SU-DHL-6 (cell line): ENCODE results near the gene OS9.

Experiments
- H2AFZ ChIP-seq: fragments of 200-600 bp; sonication (generic); 2 replicates; pipeline ENCODE4 v1.6.1; 2014; ENCODE audit warnings: low read depth, mild to moderate bottlenecking, moderate library complexity, mixed read lengths, antibody characterized with exemption, low read length; ENCODE audit not compliant: severe bottlenecking
- H3F3A ChIP-seq: fragments of 200-600 bp; shearing (Covaris generic); 2 replicates; pipeline ENCODE4 v1.6.0; 2016; ENCODE audit warnings: antibody characterized with exemption, mild to moderate bottlenecking; ENCODE audit not compliant: insufficient read depth
- H3K27ac ChIP-seq: fragments of 200-600 bp; sonication (generic); 2 replicates; pipeline ENCODE4 v1.5.1; 2016; ENCODE audit warnings: low read depth, mild to moderate bottlenecking, low read length, moderate library complexity, mixed read lengths
- H3K27me3 ChIP-seq: fragments of 200-600 bp; sonication (generic), shearing (Covaris generic); 2 replicates; pipeline ENCODE4 v1.6.0; 2014; ENCODE audit warnings: mild to moderate bottlenecking, low read length
- H3K36me3 ChIP-seq: fragments of 200-600 bp; sonication (generic); 2 replicates; pipeline ENCODE4 v1.6.1; 2014; ENCODE audit warnings: mild to moderate bottlenecking, low read length, mixed read lengths
- H3K4me2 ChIP-seq: fragments of 300-600, 200-600 bp; shearing (Covaris generic), sonication (generic); 2 replicates; pipeline ENCODE4 v1.6.0; 2014; ENCODE audit warnings: low read length, low read depth, mild to moderate bottlenecking; ENCODE audit not compliant: poor library complexity, severe bottlenecking
- H3K4me3 ChIP-seq: fragments of 200-600 bp; sonication (generic); 2 replicates; pipeline ENCODE4 v1.5.1; 2014; ENCODE audit warnings: antibody characterized with exemption, low read length, mild to moderate bottlenecking, mixed read lengths; ENCODE audit not compliant: insufficient read depth, poor library complexity, severe bottlenecking
- H3K79me2 ChIP-seq: fragments of 200-600 bp; sonication (generic); 2 replicates; pipeline ENCODE4 v1.6.1; 2014; ENCODE audit warnings: mild to moderate bottlenecking, low read length, moderate library complexity; ENCODE audit not compliant: insufficient read depth
- H3K9ac ChIP-seq: fragments of 200-600 bp; sonication (generic); 2 replicates; pipeline ENCODE4 v1.7.0; 2014; ENCODE audit warnings: mild to moderate bottlenecking, low read length
- H3K9me2 ChIP-seq: fragments of 200-600 bp; sonication (generic); replicated peaks from 2 replicates; pipeline ENCODE4 v1.6.1; 2014; ENCODE audit warnings: low read length; ENCODE audit not compliant: insufficient read depth
- H3K9me3 ChIP-seq: fragments of 200-600 bp; sonication (generic); 2 replicates; pipeline ENCODE4 v1.6.1; 2014; ENCODE audit warnings: low read length, mixed read lengths; ENCODE audit not compliant: insufficient read depth
- H4K20me1 ChIP-seq: fragments of 200-600 bp; sonication (generic); 2 replicates; pipeline ENCODE4 v1.6.1; 2014; ENCODE audit warnings: low read depth, mild to moderate bottlenecking, antibody characterized with exemption, low read length, moderate library complexity, mixed read lengths
- EZH2phosphoT487 ChIP-seq: fragments of 200-600 bp; sonication (generic), shearing (Covaris generic); conservative IDR thresholded peaks from 2 replicates; pipeline ENCODE4 v1.6.1; 2018; ENCODE audit warnings: mild to moderate bottlenecking, antibody characterized with exemption, low read length, moderate library complexity, mixed read lengths
- TF ChIP-seq, protein P1 (sequence below): fragments of 200-600 bp; sonication (generic); IDR thresholded peaks from one replicate; pipeline ENCODE4 v1.5.1; 2017; ENCODE audit warnings: antibody characterized with exemption, mild to moderate bottlenecking, low read length, moderate library complexity; ENCODE audit not compliant: insufficient read depth, poor library complexity, severe bottlenecking

The OS9 gene

DNA sequence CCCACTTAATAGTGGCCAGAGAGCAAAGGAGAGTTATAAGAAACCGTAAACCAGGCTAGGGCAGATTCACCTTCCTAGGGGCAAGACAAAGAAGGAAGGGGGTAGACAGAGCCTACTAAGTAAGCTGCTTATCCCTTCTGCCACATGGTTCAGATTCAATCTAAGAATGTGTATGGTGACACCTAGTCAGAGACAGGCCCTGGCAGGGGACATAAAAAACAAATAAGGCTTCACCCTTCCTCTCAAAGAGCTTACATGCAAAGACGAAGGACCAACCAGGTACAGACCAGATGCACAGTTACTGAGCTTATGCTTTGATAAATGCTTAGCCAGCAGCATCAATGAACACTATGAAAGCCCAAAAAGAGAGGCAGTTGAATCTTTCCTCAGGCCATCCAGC is 68.5 kb downstream of the OS9 start:
- Histone ChIP-seq H3F3A (no peaks in the 10 kb centered on the region), H3K9me2 (no peaks in the 10 kb centered on the region), H3K36me3 (no peaks in the 10 kb centered on the region), H4K20me1 (peaks cover 8% of the 10 kb centered on the region), H3K79me2 (no peaks in the 10 kb centered on the region), H3K9me3 (no peaks in the 10 kb centered on the region), H3K27me3 (no peaks in the 10 kb centered on the region), H3K27ac (no peak overlapping the region), H3K9ac (no peak overlapping the region), H3K4me2 (no peak overlapping the region), H3K4me3 (no peak overlapping the region), H2AFZ (no peak overlapping the region)
- TF ChIP-seq, protein P1, sequence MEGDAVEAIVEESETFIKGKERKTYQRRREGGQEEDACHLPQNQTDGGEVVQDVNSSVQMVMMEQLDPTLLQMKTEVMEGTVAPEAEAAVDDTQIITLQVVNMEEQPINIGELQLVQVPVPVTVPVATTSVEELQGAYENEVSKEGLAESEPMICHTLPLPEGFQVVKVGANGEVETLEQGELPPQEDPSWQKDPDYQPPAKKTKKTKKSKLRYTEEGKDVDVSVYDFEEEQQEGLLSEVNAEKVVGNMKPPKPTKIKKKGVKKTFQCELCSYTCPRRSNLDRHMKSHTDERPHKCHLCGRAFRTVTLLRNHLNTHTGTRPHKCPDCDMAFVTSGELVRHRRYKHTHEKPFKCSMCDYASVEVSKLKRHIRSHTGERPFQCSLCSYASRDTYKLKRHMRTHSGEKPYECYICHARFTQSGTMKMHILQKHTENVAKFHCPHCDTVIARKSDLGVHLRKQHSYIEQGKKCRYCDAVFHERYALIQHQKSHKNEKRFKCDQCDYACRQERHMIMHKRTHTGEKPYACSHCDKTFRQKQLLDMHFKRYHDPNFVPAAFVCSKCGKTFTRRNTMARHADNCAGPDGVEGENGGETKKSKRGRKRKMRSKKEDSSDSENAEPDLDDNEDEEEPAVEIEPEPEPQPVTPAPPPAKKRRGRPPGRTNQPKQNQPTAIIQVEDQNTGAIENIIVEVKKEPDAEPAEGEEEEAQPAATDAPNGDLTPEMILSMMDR = no peak
- TF ChIP-seq EZH2phosphoT487 = no peak

DNA sequence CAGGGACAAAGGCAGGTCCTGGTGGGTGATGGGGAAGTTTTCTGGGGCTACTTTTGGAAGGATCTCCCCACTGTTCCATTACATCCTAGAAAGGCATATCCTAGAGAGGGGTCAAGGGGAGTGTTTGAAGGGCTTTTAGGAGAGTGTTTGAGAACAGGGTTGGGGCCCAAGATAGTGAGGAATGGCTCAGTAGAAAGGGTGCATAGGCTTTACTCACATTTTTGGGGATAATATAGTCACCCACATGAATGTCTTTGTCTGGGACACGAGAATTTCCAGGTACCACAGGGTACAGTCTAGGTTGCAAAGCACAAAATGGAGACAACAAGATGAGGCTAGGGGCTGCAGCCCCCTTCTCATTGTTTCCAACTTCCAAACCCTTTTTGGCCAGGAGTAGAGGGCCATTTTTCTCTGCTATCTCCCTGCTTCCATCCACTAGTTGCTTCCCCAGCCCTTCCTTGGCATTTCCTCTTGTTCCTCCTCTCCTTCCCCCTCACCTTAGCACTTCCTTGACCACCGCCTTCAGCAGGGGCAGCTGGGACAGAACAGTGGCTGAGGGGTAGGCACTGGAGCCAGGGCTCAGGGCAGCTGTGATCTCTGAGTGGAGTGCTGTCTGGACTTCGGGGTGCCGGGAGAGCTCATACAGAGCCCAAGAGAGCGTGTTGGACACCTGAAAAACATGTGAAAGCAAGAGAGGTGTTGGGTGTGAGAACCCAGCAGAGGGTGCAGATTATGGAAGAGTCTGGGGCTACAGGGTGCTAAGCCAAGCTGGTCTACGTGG is 70.1 kb downstream of the OS9 start:
- Histone ChIP-seq H3K9me2 (no peaks in the 10 kb centered on the region), H3F3A (no peaks in the 10 kb centered on the region), H3K27ac (no peak overlapping the region), H4K20me1 (peaks cover 8% of the 10 kb centered on the region), H3K4me2 (peak overlapping the region; percentile 52), H3K79me2 (no peaks in the 10 kb centered on the region), H3K9me3 (no peaks in the 10 kb centered on the region), H3K4me3 (no peak overlapping the region), H3K36me3 (no peaks in the 10 kb centered on the region), H3K9ac (no peak overlapping the region), H2AFZ (no peak overlapping the region), H3K27me3 (no peaks in the 10 kb centered on the region)
- no peak for TF ChIP-seq EZH2phosphoT487
- TF ChIP-seq, protein P1 = no peak

DNA sequence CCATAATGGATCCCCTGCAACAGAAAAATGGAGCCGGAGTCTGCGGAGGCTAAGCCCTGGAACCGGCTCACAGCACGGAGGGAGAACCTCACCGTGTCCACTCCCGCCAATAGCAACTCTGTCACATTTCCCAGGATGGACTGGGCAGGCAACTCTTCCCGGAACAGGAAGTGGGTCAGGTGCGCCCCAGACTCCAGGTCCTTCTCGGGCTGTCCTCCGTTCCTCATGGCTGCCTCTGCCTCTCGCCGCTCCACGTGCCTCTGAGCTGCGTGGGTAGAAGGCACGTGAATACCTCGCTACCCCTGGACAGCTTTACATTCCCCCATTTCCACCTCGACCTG is 70.7 kb downstream of the OS9 start:
- Histone ChIP-seq H2AFZ (peak overlapping the region; percentile 76), H3K9me2 (no peaks in the 10 kb centered on the region), H3K27ac (no peak overlapping the region), H3K36me3 (no peaks in the 10 kb centered on the region), H3K9ac (peak overlapping the region; percentile 36), H3K79me2 (no peaks in the 10 kb centered on the region), H3F3A (no peaks in the 10 kb centered on the region), H4K20me1 (peaks cover 8% of the 10 kb centered on the region), H3K4me2 (peak overlapping the region; percentile 52), H3K27me3 (no peaks in the 10 kb centered on the region), H3K9me3 (no peaks in the 10 kb centered on the region), H3K4me3 (peak overlapping the region; percentile 36)
- no peak for TF ChIP-seq EZH2phosphoT487
- TF ChIP-seq, protein P1 = no peak
